HepG2 (cell line): ENCODE measurements around the gene MED25. TPM values are rescaled to one million over a fixed set of nuclear protein-coding genes. Genes with fewer than 3 reads are reported as not detected.
A peak's percentile ranks its signal among the peaks of the same experiment; 100 is the strongest.

Source experiments
- ATF1 ChIP-seq: IDR thresholded peaks from 2 replicates; pipeline ENCODE4 v1.6.1; 2016; ENCODE audit warnings: mild to moderate bottlenecking, control low read depth
- ATF7-NPFF ChIP-seq: sonication (generic); formaldehyde crosslinking; IDR thresholded peaks from 2 replicates; pipeline ENCODE4 v1.8.1; 2023; ENCODE audit warnings: mild to moderate bottlenecking, low read depth, missing genetic modification reagents, moderate library complexity
- CENPT ChIP-seq: sonication (generic); formaldehyde crosslinking; IDR thresholded peaks from 2 replicates; pipeline ENCODE4 v1.8.0; 2022; ENCODE audit warnings: low read depth, mild to moderate bottlenecking, moderate library complexity, missing genetic modification reagents
- FOXK2 ChIP-seq: fragments of 450-650 bp; IDR thresholded peaks from 2 replicates; pipeline ENCODE4 v1.6.1; 2016
- HMG20A ChIP-seq: IDR thresholded peaks from 2 replicates; pipeline ENCODE4 v1.6.1; 2016; ENCODE audit warnings: borderline replicate concordance
- HNRNPK ChIP-seq: fragments of 200-400 bp; formaldehyde crosslinking; IDR thresholded peaks from 2 replicates; pipeline ENCODE4 v1.6.1; 2018; ENCODE audit warnings: low read length, low read depth, moderate library complexity, mild to moderate bottlenecking; ENCODE audit not compliant: poor library complexity, severe bottlenecking
- HOXA5 ChIP-seq: sonication (generic); formaldehyde crosslinking; IDR thresholded peaks from 2 replicates; pipeline ENCODE4 v1.4.0; 2020; ENCODE audit warnings: missing genetic modification reagents
- LCORL ChIP-seq, 2 experiments: fragments of 450-650 bp in 1 of 2; sonication (generic) in 1 of 2; formaldehyde crosslinking in 1 of 2; IDR thresholded peaks; 2 replicates each; pipeline versions ENCODE4 v1.5.0 to v1.6.1; 2017 to 2020; ENCODE audit warnings: antibody characterized with exemption in 1 of 2, missing genetic modification reagents in 1 of 2
- RFXANK ChIP-seq: IDR thresholded peaks from 2 replicates; pipeline ENCODE4 v1.6.1; 2016
- TBX2 ChIP-seq: sonication (generic); formaldehyde crosslinking; IDR thresholded peaks from 2 replicates; pipeline ENCODE4 v1.5.0; 2020; ENCODE audit warnings: missing genetic modification reagents, mild to moderate bottlenecking, borderline replicate concordance
- TIGD3 ChIP-seq: sonication (generic); formaldehyde crosslinking; IDR thresholded peaks from 2 replicates; pipeline ENCODE4 v1.5.1; 2020; ENCODE audit warnings: mild to moderate bottlenecking, missing genetic modification reagents, borderline replicate concordance
- TOPORS ChIP-seq: sonication (generic); formaldehyde crosslinking; IDR thresholded peaks from 2 replicates; pipeline ENCODE4 v1.8.0; 2023; ENCODE audit warnings: mild to moderate bottlenecking, missing genetic modification reagents
- ZBTB21 ChIP-seq: sonication (generic); formaldehyde crosslinking; IDR thresholded peaks from 2 replicates; pipeline ENCODE4 v1.4.0; 2020; ENCODE audit warnings: missing genetic modification reagents
- ZNF207 ChIP-seq: fragments of 450-650 bp; IDR thresholded peaks from 2 replicates; pipeline ENCODE4 v1.6.1; 2016; ENCODE audit warnings: antibody characterized with exemption, borderline replicate concordance
- ZNF256 ChIP-seq: sonication (generic); formaldehyde crosslinking; conservative IDR thresholded peaks from 2 replicates; pipeline ENCODE4 v1.4.0; 2020; ENCODE audit warnings: missing genetic modification reagents
- ZNF263 ChIP-seq: sonication (generic); formaldehyde crosslinking; IDR thresholded peaks from 2 replicates; pipeline ENCODE4 v1.4.0; 2020; ENCODE audit warnings: missing genetic modification reagents
- ZNF501 ChIP-seq: sonication (generic); formaldehyde crosslinking; IDR thresholded peaks from 2 replicates; pipeline ENCODE4 v1.5.1; 2020; ENCODE audit warnings: mild to moderate bottlenecking, moderate library complexity, missing genetic modification reagents
- ZNF598 ChIP-seq: sonication (generic); formaldehyde crosslinking; IDR thresholded peaks from 2 replicates; pipeline ENCODE4 v1.5.1; 2020; ENCODE audit warnings: mild to moderate bottlenecking, missing genetic modification reagents, borderline replicate concordance
- ZNF784 ChIP-seq: sonication (generic); formaldehyde crosslinking; IDR thresholded peaks from 2 replicates; pipeline ENCODE4 v1.5.1; 2020; ENCODE audit warnings: missing genetic modification reagents, mild to moderate bottlenecking, borderline replicate concordance
- ZNF83 ChIP-seq: sonication (generic); formaldehyde crosslinking; IDR thresholded peaks from 2 replicates; pipeline ENCODE4 v1.4.0; 2020; ENCODE audit warnings: missing genetic modification reagents, mild to moderate bottlenecking, borderline replicate concordance
- ZNF850 ChIP-seq: sonication (generic); formaldehyde crosslinking; conservative IDR thresholded peaks from 2 replicates; pipeline ENCODE4 v1.9.0; 2021; ENCODE audit warnings: mild to moderate bottlenecking, missing genetic modification reagents
- polyA plus RNA-seq, 8 experiments: library from polyadenylated mRNA; depleted of rRNA in 3 of 8; stranded (reverse) in 7 of 8; unstranded in 1 of 8; fragments of >200 nt; fragmentation: Illumina TruSeq in 4 of 8; extraction: Trizol in 4 of 8; gene quantifications; 2 replicates each; pipeline versions ENCODE4 v1.2.1 to v1.2.3, GENCODE V29; 2011 to 2016; ENCODE audit warnings: low read depth in 4 of 8, missing spikeins in 1 of 8, mixed read lengths in 1 of 8; ENCODE audit not compliant: insufficient read depth in 1 of 8
- total RNA-seq, 5 experiments: library from RNA; depleted of rRNA; stranded (reverse); fragments of >200 nt; fragmentation: Illumina TruSeq; extraction: Trizol; gene quantifications; 2 replicates each; pipeline ENCODE4 v1.2.3, GENCODE V29; 2016; ENCODE audit warnings: low read depth in 1 of 5
- TF ChIP-seq, protein P1 (sequence below): sonication (generic); formaldehyde crosslinking; IDR thresholded peaks from 2 replicates; pipeline ENCODE4 v1.5.0; 2020; ENCODE audit warnings: mild to moderate bottlenecking, missing genetic modification reagents, moderate library complexity
- TF ChIP-seq, protein P2 (sequence below): sonication (generic); formaldehyde crosslinking; IDR thresholded peaks from 2 replicates; pipeline ENCODE4 v1.4.0; 2020; ENCODE audit warnings: missing genetic modification reagents
- TF ChIP-seq, protein P3 (sequence below): sonication (generic); formaldehyde crosslinking; IDR thresholded peaks from 2 replicates; pipeline ENCODE4 v1.4.0; 2020; ENCODE audit warnings: missing genetic modification reagents

Gene MED25
- total and polyA plus RNA-seq, 2 of the 13 experiments (the other 11 are each of a cell fraction or from before 2014, with no cell fraction given), result 11.1 to 15.1 TPM

- TF ChIP-seq, protein P1, sequence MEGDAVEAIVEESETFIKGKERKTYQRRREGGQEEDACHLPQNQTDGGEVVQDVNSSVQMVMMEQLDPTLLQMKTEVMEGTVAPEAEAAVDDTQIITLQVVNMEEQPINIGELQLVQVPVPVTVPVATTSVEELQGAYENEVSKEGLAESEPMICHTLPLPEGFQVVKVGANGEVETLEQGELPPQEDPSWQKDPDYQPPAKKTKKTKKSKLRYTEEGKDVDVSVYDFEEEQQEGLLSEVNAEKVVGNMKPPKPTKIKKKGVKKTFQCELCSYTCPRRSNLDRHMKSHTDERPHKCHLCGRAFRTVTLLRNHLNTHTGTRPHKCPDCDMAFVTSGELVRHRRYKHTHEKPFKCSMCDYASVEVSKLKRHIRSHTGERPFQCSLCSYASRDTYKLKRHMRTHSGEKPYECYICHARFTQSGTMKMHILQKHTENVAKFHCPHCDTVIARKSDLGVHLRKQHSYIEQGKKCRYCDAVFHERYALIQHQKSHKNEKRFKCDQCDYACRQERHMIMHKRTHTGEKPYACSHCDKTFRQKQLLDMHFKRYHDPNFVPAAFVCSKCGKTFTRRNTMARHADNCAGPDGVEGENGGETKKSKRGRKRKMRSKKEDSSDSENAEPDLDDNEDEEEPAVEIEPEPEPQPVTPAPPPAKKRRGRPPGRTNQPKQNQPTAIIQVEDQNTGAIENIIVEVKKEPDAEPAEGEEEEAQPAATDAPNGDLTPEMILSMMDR (CRISPR knock-in tag), result no peak
- TF ChIP-seq ZNF256 (CRISPR knock-in tag), result no peak
- TF ChIP-seq ZNF207, result no peak
- 0 out of 2 replicates have a peak, but pooled peaks have one; percentile 9 for TF ChIP-seq TOPORS (CRISPR knock-in tag)
- no peak for TF ChIP-seq LCORL (IDR thresholded peaks at IDR 0.05)
- TF ChIP-seq LCORL (CRISPR knock-in tag; IDR thresholded peaks at IDR 0.05), result peak; percentile 72
- TF ChIP-seq HMG20A (CRISPR knock-in tag), result no peak
- TF ChIP-seq, protein P2, sequence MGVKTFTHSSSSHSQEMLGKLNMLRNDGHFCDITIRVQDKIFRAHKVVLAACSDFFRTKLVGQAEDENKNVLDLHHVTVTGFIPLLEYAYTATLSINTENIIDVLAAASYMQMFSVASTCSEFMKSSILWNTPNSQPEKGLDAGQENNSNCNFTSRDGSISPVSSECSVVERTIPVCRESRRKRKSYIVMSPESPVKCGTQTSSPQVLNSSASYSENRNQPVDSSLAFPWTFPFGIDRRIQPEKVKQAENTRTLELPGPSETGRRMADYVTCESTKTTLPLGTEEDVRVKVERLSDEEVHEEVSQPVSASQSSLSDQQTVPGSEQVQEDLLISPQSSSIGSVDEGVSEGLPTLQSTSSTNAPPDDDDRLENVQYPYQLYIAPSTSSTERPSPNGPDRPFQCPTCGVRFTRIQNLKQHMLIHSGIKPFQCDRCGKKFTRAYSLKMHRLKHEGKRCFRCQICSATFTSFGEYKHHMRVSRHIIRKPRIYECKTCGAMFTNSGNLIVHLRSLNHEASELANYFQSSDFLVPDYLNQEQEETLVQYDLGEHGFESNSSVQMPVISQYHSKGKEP, result no peak
- peak; percentile 10; the same call in 1 of the 2 replicates for TF ChIP-seq ZNF263 (CRISPR knock-in tag)
- 0 out of 2 replicates have a peak, but pooled peaks have one; percentile 38 for TF ChIP-seq TIGD3 (CRISPR knock-in tag)
- TF ChIP-seq RFXANK (CRISPR knock-in tag), result no peak; the same call in 1 of the 2 replicates
- TF ChIP-seq ZNF784 (CRISPR knock-in tag), result peak; percentile 79; the same call in 1 of the 2 replicates
- peak; percentile 84 for TF ChIP-seq TBX2 (CRISPR knock-in tag)
- 0 out of 2 replicates have a peak, but pooled peaks have one; percentile 17 for TF ChIP-seq ZNF850
- peak; percentile 51; the same call in 1 of the 2 replicates for TF ChIP-seq ATF7-NPFF
- no peak for TF ChIP-seq CENPT (CRISPR knock-in tag)
- TF ChIP-seq ATF1 (CRISPR knock-in tag), result peak; percentile 88
- peak; percentile 62 for TF ChIP-seq HOXA5
- TF ChIP-seq ZNF501 (CRISPR knock-in tag), result peak; percentile 36; the same call in 1 of the 2 replicates
- TF ChIP-seq ZNF598, result no peak
- TF ChIP-seq FOXK2, result no peak
- no peak; the same call in 1 of the 2 replicates for TF ChIP-seq ZBTB21 (CRISPR knock-in tag)
- TF ChIP-seq, protein P3, sequence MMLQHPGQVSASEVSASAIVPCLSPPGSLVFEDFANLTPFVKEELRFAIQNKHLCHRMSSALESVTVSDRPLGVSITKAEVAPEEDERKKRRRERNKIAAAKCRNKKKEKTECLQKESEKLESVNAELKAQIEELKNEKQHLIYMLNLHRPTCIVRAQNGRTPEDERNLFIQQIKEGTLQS (CRISPR knock-in tag), result no peak
- TF ChIP-seq HNRNPK, result peak; percentile 32
- no peak for TF ChIP-seq ZNF83
Measured at GRCh38 chr19:49866933-49867782, 49.1 kb downstream of the MED25 start, which contains the start of gene PNKP (continued).
